Measurements from ENCODE around the gene TMEM63C. TPM values are rescaled to one million over a fixed set of nuclear protein-coding genes. Genes with fewer than 3 reads are reported as not detected.

Gene TMEM63C
- total RNA-seq, 1 experiment from 2014 or later: 5.7 TPM

GRCh38 chr14:77290705-77291104 is 109.1 kb downstream of the TMEM63C start:
- BruUV-seq (replicated peaks): no TSS peak
- Histone ChIP-seq H3K9me3 (ENCODE audit: control insufficient read depth in 1 of 2, insufficient read depth in 1 of 2, low read depth in 1 of 2, low read length in 2 of 2) (no peaks in the 10 kb centered on the region), H3K27me3 (ENCODE audit: insufficient read depth, low read length) (no peaks in the 10 kb centered on the region), H3K9me2 (ENCODE audit: insufficient read depth) (no peaks in the 10 kb centered on the region), H3K79me2 (ENCODE audit: insufficient read depth, low read length) (no peaks in the 10 kb centered on the region), H3K9ac (ENCODE audit: low read length) (no peak overlapping the region), H3K4me2 (ENCODE audit: low read length) (no peak overlapping the region), H3K27ac (ENCODE audit: low read depth, low read length) (no peak overlapping the region), H3K4me3 (replicated peaks in 1 of 2; ENCODE audit: low read depth in 1 of 2, low read length in 2 of 2) (no peak overlapping the region), H4K20me1 (ENCODE audit: insufficient read depth) (no peaks in the 10 kb centered on the region), H2AFZ (ENCODE audit: low read depth, low read length, poor library complexity, severe bottlenecking) (no peak overlapping the region), H3K36me3 (ENCODE audit: control insufficient read depth in 1 of 2, insufficient read depth in 2 of 2, low read length in 2 of 2) (peaks cover 4 to 10% of the 10 kb centered on the region in 2 experiments; a peak in 1 of 4 replicates), H3K4me1 (ENCODE audit: control insufficient read depth in 1 of 2, insufficient read depth in 2 of 2, low read length in 2 of 2) (no peaks in the 10 kb centered on the region)
- POLR2A ChIA-PET: no interaction called here
- DNase-seq (ENCODE audit: low read depth, low spot score) (no peak), ATAC-seq (peak; percentile 71)
- CTCF ChIA-PET: interaction anchor here (1.0 to 1.5 kb wide), 3 partner anchors 8 to 139 kb away, joined by 3 to 4 read pairs (median 3); no protein-coding TSS in a partner anchor
- RAD21 ChIA-PET (ENCODE audit: low non-redundant PET in 1 of 2, low total read pairs in 2 of 2, uncharacterized antibody in 2 of 2, unreplicated experiment in 2 of 2): no interaction called here
- intact Hi-C loops (cut with micrococcal nuclease): no loop called here
- TF ChIP-seq CTCF (IDR thresholded peaks at IDR 0.05 in 2 of 3, conservative IDR thresholded peaks at IDR 0.05 in 1 of 3; ENCODE audit: borderline replicate concordance in 1 of 3, insufficient read depth in 1 of 3, low read depth in 2 of 3, low read length in 2 of 3) (peak in 2 of 3 experiments; percentile 36 to 42; a peak in 3 of 6 replicates), EGR1 (IDR thresholded peaks at IDR 0.05; ENCODE audit: low read depth) (no peak), ZBTB33 (IDR thresholded peaks at IDR 0.05; ENCODE audit: extremely low read depth, insufficient replicate concordance, low read length) (no peak)

GRCh38 chr14:77296155-77296554 is 114.6 kb downstream of the TMEM63C start:
- RAD21 ChIA-PET (ENCODE audit: low non-redundant PET in 1 of 2, low total read pairs in 2 of 2, uncharacterized antibody in 2 of 2, unreplicated experiment in 2 of 2): no interaction called here
- Histone ChIP-seq H3K9me3 (ENCODE audit: control insufficient read depth in 1 of 2, insufficient read depth in 1 of 2, low read depth in 1 of 2, low read length in 2 of 2) (no peaks in the 10 kb centered on the region), H4K20me1 (ENCODE audit: insufficient read depth) (no peaks in the 10 kb centered on the region), H3K79me2 (ENCODE audit: insufficient read depth, low read length) (no peaks in the 10 kb centered on the region), H2AFZ (ENCODE audit: low read depth, low read length, poor library complexity, severe bottlenecking) (no peak overlapping the region), H3K9ac (ENCODE audit: low read length) (no peak overlapping the region), H3K9me2 (ENCODE audit: insufficient read depth) (no peaks in the 10 kb centered on the region), H3K4me3 (replicated peaks in 1 of 2; ENCODE audit: low read depth in 1 of 2, low read length in 2 of 2) (no peak overlapping the region), H3K36me3 (ENCODE audit: control insufficient read depth in 1 of 2, insufficient read depth in 2 of 2, low read length in 2 of 2) (peaks cover 2 to 13% of the 10 kb centered on the region in 2 experiments; a peak in 1 of 4 replicates), H3K27me3 (ENCODE audit: insufficient read depth, low read length) (no peaks in the 10 kb centered on the region), H3K4me2 (ENCODE audit: low read length) (no peak overlapping the region), H3K4me1 (ENCODE audit: control insufficient read depth in 1 of 2, insufficient read depth in 2 of 2, low read length in 2 of 2) (no peaks in the 10 kb centered on the region), H3K27ac (ENCODE audit: low read depth, low read length) (no peak overlapping the region)
- TF ChIP-seq YY1 (IDR thresholded peaks at IDR 0.05; ENCODE audit: extremely low read depth, insufficient replicate concordance, low read depth, low read length): no peak
- no peak for TF ChIP-seq ZFX (IDR thresholded peaks at IDR 0.05)
- TF ChIP-seq CBX3 (IDR thresholded peaks at IDR 0.05; ENCODE audit: low read depth): no peak
- TF ChIP-seq EZH2phosphoT487 (IDR thresholded peaks at IDR 0.05; ENCODE audit: borderline replicate concordance): no peak
- no peak for TF ChIP-seq CEBPB (IDR thresholded peaks at IDR 0.05; ENCODE audit: low read depth)
- TF ChIP-seq ATF3 (IDR thresholded peaks at IDR 0.05): no peak
- TF ChIP-seq EGR1 (IDR thresholded peaks at IDR 0.05; ENCODE audit: low read depth): no peak
- ATAC-seq: no peak
- no peak for DNase-seq (ENCODE audit: low read depth, low spot score)
- CTCF ChIA-PET: no interaction called here
- intact Hi-C loops (cut with micrococcal nuclease): no loop called here
- no TSS peak for BruUV-seq (replicated peaks)
- POLR2A ChIA-PET: no interaction called here

Data from HCT116 (cell line).